GM21515 (cell line): ENCODE measurements around the gene PIGW.
"Not testable (repeated sequence)": the region's sequence is repeated elsewhere in the genome, so short reads cannot be mapped to it uniquely, and the experiment has no call there.

ENCODE experiments used
- ATAC-seq: cut with Tn5 transposase; IDR thresholded peaks from one replicate; pipeline ENCODE4 v1.9.1; 2021; ENCODE audit not compliant: unreplicated experiment

Gene PIGW

GRCh38 chr17:36508439-36508838 lies 26.3 kb upstream of the PIGW start:
- not testable (repeated sequence) for ATAC-seq

- no peak for ATAC-seq
These were observed 25.4 kb upstream of the PIGW start for GRCh38 chr17:36509272-36509985.

GRCh38 chr17:36510636-36511035 lies 24.2 kb upstream of the PIGW start:
- no peak for ATAC-seq

- ATAC-seq, result no peak
These were observed 23.6 kb upstream of the PIGW start for GRCh38 chr17:36511216-36511615.

GRCh38 chr17:36512641-36513040 lies 22.1 kb upstream of the PIGW start:
- no peak for ATAC-seq

GRCh38 chr17:36514856-36515255 lies 19.9 kb upstream of the PIGW start:
- no peak for ATAC-seq

GRCh38 chr17:36515837-36516236 lies 18.9 kb upstream of the PIGW start:
- ATAC-seq, result no peak

- no peak for ATAC-seq
These were observed 11.7 kb upstream of the PIGW start for GRCh38 chr17:36523113-36523512.

GRCh38 chr17:36524428-36524876 lies 10.3 kb upstream of the PIGW start:
- no peak for ATAC-seq

GRCh38 chr17:36525113-36525512 lies 9.7 kb upstream of the PIGW start:
- no peak for ATAC-seq

- no peak for ATAC-seq
These were observed 8.9 kb upstream of the PIGW start for GRCh38 chr17:36525888-36526287.

- no peak for ATAC-seq
These were observed 7.1 kb upstream of the PIGW start for GRCh38 chr17:36527621-36528250.

GRCh38 chr17:36529121-36529520 lies 5.7 kb upstream of the PIGW start:
- no peak for ATAC-seq

- ATAC-seq, result no peak
These were observed 2.3 kb upstream of the PIGW start for GRCh38 chr17:36532435-36532975.

- peak; percentile 31 for ATAC-seq
These were observed 600 bp upstream of the PIGW start for GRCh38 chr17:36533935-36534839.

GRCh38 chr17:36535669-36536081 lies 888 bp downstream of the PIGW start:
- ATAC-seq, result no peak

- ATAC-seq, result no peak
These were observed 5.9 kb downstream of the PIGW start for GRCh38 chr17:36540696-36541095.

- ATAC-seq, result no peak
These were observed 8.0 kb downstream of the PIGW start for GRCh38 chr17:36542755-36543154.

GRCh38 chr17:36544044-36544306 lies 9.2 kb downstream of the PIGW start:
- peak; percentile 11 for ATAC-seq

- ATAC-seq, result peak; percentile 47
These were observed 9.7 kb downstream of the PIGW start, which contains the start of gene GGNBP2 for GRCh38 chr17:36544307-36545076. GGNBP2 (plus strand) TSS chr17:36544919; CDS start chr17:36545725, 806 bp downstream.

GRCh38 chr17:36545077-36545464 lies 10.3 kb downstream of the PIGW start:
- peak; percentile 34 for ATAC-seq
